Keratinocyte (primary cell): ENCODE data around the gene SHROOM4. TPM values are rescaled to one million over a fixed set of nuclear protein-coding genes. Genes with fewer than 3 reads are reported as not detected.

ENCODE experiments used
- DNase-seq: peaks from one replicate; pipeline ENCODE4 v3.0.0-alpha.2; 2011; ENCODE audit warnings: low read depth, missing footprints, low spot score
- FAIRE-seq: peaks from 2 replicates; lab custom pipeline; 2011; peaks lifted over from hg19 to GRCh38; lab: Jason Lieb, UNC
- H2AFZ ChIP-seq: 2 replicates; pipeline ENCODE4 v1.6.0; 2012; ENCODE audit warnings: low read length, control low read depth, inconsistent platforms; ENCODE audit not compliant: control insufficient read depth
- H3K27ac ChIP-seq: 2 replicates; pipeline ENCODE4 v1.5.1; 2011; ENCODE audit warnings: low read length; ENCODE audit not compliant: control insufficient read depth, insufficient read depth
- H3K27me3 ChIP-seq: 3 replicates; pipeline ENCODE4 v1.6.0; 2011; ENCODE audit warnings: low read length; ENCODE audit not compliant: control insufficient read depth, insufficient read depth; ENCODE audit errors: extremely low read depth
- H3K36me3 ChIP-seq, 2 experiments: 2 replicates in 1 of 2; 3 replicates in 1 of 2; pipeline ENCODE4 v1.5.1; 2011; ENCODE audit warnings: low read length in 2 of 2, mild to moderate bottlenecking in 1 of 2; ENCODE audit not compliant: control insufficient read depth in 2 of 2, insufficient read depth in 2 of 2; ENCODE audit errors: extremely low read depth in 1 of 2
- H3K4me1 ChIP-seq: 3 replicates; pipeline ENCODE4 v1.5.1; 2011; ENCODE audit warnings: low read length; ENCODE audit not compliant: control insufficient read depth, insufficient read depth; ENCODE audit errors: extremely low read depth
- H3K4me2 ChIP-seq: 3 replicates; pipeline ENCODE4 v1.6.0; 2011; ENCODE audit warnings: low read depth, low read length; ENCODE audit not compliant: control insufficient read depth, insufficient read depth; ENCODE audit errors: extremely low read depth
- H3K4me3 ChIP-seq, 3 experiments: fragments of 200-600 bp in 1 of 3; sonication (generic) in 1 of 3; 2 replicates in 2 of 3; 3 replicates in 1 of 3; pipeline ENCODE4 v1.5.1; 2011 to 2016; ENCODE audit warnings: low read length in 3 of 3, mild to moderate bottlenecking in 3 of 3, control low read depth in 2 of 3, inconsistent platforms in 1 of 3, low read depth in 1 of 3, mixed read lengths in 1 of 3, mixed run types in 1 of 3, moderate library complexity in 1 of 3; ENCODE audit not compliant: control insufficient read depth in 2 of 3, insufficient read depth in 2 of 3; ENCODE audit errors: extremely low read depth in 1 of 3
- H3K79me2 ChIP-seq: 2 replicates; pipeline ENCODE4 v1.6.0; 2012; ENCODE audit warnings: low read length; ENCODE audit not compliant: control insufficient read depth, insufficient read depth
- H3K9ac ChIP-seq: 3 replicates; pipeline ENCODE4 v1.6.0; 2011; ENCODE audit warnings: low read length; ENCODE audit not compliant: control insufficient read depth, insufficient read depth; ENCODE audit errors: extremely low read depth
- H3K9me1 ChIP-seq: 3 replicates; pipeline ENCODE4 v1.6.0; 2011; ENCODE audit warnings: low read length; ENCODE audit not compliant: control insufficient read depth, insufficient read depth; ENCODE audit errors: extremely low read depth
- H3K9me3 ChIP-seq: 2 replicates; pipeline ENCODE4 v1.5.1; 2012; ENCODE audit warnings: low read depth, low read length; ENCODE audit not compliant: control insufficient read depth
- H4K20me1 ChIP-seq: 3 replicates; pipeline ENCODE4 v1.6.0; 2011; ENCODE audit warnings: low read length; ENCODE audit not compliant: control insufficient read depth, insufficient read depth; ENCODE audit errors: extremely low read depth
- EZH2 ChIP-seq: IDR thresholded peaks from one replicate; pipeline ENCODE4 v1.6.1; 2012; ENCODE audit warnings: inconsistent platforms, mild to moderate bottlenecking, low read length, moderate library complexity
- dilution Hi-C: fragments of 300-500 bp; cut with MboI; formaldehyde crosslinking; loops from one replicate; pipeline ENCODE4 v1.7.0; 2020; ENCODE audit warnings: low sequenced_read_pairs; ENCODE audit not compliant: extremely low pct_ligation_motif_present
- polyA plus RNA-seq, 5 experiments: library from polyadenylated mRNA; depleted of rRNA in 3 of 5; stranded (reverse) in 3 of 5; stranded (forward) in 1 of 5; unstranded in 1 of 5; fragments of >200 nt; gene quantifications; 1 replicate in 1 of 5; 2 replicates in 3 of 5; 3 replicates in 1 of 5; pipeline versions ENCODE4 v1.2.1 to v1.2.3, GENCODE V29; 2011 to 2012; ENCODE audit warnings: missing spikeins in 2 of 5, low read depth in 1 of 5, low replicate concordance in 1 of 5
- TF ChIP-seq, protein P1 (sequence below), 3 experiments: IDR thresholded peaks in 1 of 3; conservative IDR thresholded peaks in 1 of 3; optimal IDR thresholded peaks in 1 of 3; 2 replicates in 2 of 3; 3 replicates in 1 of 3; pipeline versions ENCODE3 to v1.5.1; 2011; ENCODE audit warnings: low read length in 3 of 3, mild to moderate bottlenecking in 3 of 3, moderate library complexity in 2 of 3, control low read depth in 1 of 3, inconsistent platforms in 1 of 3; ENCODE audit not compliant: insufficient read depth in 2 of 3; ENCODE audit errors: extremely low read depth in 1 of 3

Gene SHROOM4
- polyA plus RNA-seq, 1 donor (not counting 4 experiments of a cell fraction or from before 2014, with no cell fraction given) = 0.50 TPM

DNA sequence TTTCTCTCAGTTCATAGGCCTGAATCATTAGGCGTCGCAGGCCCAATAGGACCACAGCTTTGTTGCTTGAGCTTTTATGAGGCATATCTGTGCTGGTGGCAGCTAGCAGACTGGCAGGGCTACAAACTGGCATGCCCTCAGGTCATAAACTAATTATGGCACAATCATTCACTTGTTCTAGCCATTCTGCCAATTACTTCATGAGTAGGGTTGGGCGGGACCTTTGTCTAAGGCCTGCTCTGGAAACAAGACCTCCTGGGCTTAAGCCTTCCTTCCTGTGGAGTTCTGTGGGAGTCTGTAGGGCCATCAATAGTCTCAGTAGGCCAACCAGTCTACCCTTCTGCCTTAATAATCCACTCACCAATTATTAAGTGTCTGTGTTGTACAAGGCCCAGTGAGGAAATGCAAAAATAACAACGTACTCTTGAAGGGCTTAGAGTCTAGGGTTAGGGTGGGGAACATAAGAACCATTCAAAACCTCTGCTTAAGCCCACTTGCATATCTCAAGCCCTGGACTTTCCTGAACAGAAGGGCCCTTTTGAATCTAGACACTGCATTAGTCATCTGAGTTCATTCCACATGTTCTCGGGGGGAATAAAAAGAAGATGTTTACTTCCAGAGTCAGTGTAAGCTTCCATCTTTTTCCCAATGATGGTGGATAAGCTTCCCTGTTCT is 44.5 kb downstream of the SHROOM4 start:
- Histone ChIP-seq H3K9me1 (no peaks in the 10 kb centered on the region), H3K4me3 (no peak overlapping the region), H3K27ac (no peak overlapping the region), H3K27me3 (no peaks in the 10 kb centered on the region), H4K20me1 (no peaks in the 10 kb centered on the region), H3K36me3 (no peaks in the 10 kb centered on the region), H3K4me1 (no peaks in the 10 kb centered on the region), H3K9ac (no peak overlapping the region), H3K79me2 (no peaks in the 10 kb centered on the region), H3K4me2 (no peak overlapping the region), H2AFZ (no peak overlapping the region), H3K9me3 (no peaks in the 10 kb centered on the region)
- DNase-seq = no peak
- TF ChIP-seq, protein P1, sequence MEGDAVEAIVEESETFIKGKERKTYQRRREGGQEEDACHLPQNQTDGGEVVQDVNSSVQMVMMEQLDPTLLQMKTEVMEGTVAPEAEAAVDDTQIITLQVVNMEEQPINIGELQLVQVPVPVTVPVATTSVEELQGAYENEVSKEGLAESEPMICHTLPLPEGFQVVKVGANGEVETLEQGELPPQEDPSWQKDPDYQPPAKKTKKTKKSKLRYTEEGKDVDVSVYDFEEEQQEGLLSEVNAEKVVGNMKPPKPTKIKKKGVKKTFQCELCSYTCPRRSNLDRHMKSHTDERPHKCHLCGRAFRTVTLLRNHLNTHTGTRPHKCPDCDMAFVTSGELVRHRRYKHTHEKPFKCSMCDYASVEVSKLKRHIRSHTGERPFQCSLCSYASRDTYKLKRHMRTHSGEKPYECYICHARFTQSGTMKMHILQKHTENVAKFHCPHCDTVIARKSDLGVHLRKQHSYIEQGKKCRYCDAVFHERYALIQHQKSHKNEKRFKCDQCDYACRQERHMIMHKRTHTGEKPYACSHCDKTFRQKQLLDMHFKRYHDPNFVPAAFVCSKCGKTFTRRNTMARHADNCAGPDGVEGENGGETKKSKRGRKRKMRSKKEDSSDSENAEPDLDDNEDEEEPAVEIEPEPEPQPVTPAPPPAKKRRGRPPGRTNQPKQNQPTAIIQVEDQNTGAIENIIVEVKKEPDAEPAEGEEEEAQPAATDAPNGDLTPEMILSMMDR (optimal IDR thresholded peaks at IDR 0.05 in 1 of 3, IDR thresholded peaks at IDR 0.05 in 1 of 3, conservative IDR thresholded peaks at IDR 0.05 in 1 of 3; ENCODE audit: extremely low read depth in 1 of 3, insufficient read depth in 2 of 3, low read length in 3 of 3) = no peak
- no peak for TF ChIP-seq EZH2
- FAIRE-seq = no peak
- dilution Hi-C loops = no loop called here

- dilution Hi-C loops = no loop called here
- no peaks in the 10 kb centered on the region for H3K36me3 ChIP-seq
- no peak for TF ChIP-seq EZH2
- TF ChIP-seq, protein P1 (optimal IDR thresholded peaks at IDR 0.05 in 1 of 3, IDR thresholded peaks at IDR 0.05 in 1 of 3, conservative IDR thresholded peaks at IDR 0.05 in 1 of 3; ENCODE audit: extremely low read depth in 1 of 3, insufficient read depth in 2 of 3, low read length in 3 of 3) = no peak
- H3K79me2 ChIP-seq = no peaks in the 10 kb centered on the region
- no peak overlapping the region for H3K4me2 ChIP-seq
- H4K20me1 ChIP-seq = no peaks in the 10 kb centered on the region
- H3K4me1 ChIP-seq = no peaks in the 10 kb centered on the region
- H3K9me3 ChIP-seq = no peaks in the 10 kb centered on the region
- no peaks in the 10 kb centered on the region for H3K9me1 ChIP-seq
- no peak overlapping the region for H2AFZ ChIP-seq
- DNase-seq = no peak
- no peak overlapping the region for H3K9ac ChIP-seq
- no peak overlapping the region for H3K27ac ChIP-seq
- no peak for FAIRE-seq
- H3K4me3 ChIP-seq = no peak overlapping the region
- H3K27me3 ChIP-seq = no peaks in the 10 kb centered on the region
Measured at GRCh38 chrX:50768801-50769200, 45.2 kb downstream of the SHROOM4 start.
